OCI-LY7 (cell line): ENCODE measurements around the gene AHCTF1. TPM values are rescaled to one million over a fixed set of nuclear protein-coding genes. Genes with fewer than 3 reads are reported as not detected.

Source experiments
- BruUV-seq: library from RNA; stranded (reverse); fragments of 400-500 nt; replicated peaks from 2 replicates; lab custom pipeline; 2021; lab: Mats Ljungman, UMichigan
- CTCF ChIA-PET: fragments of 300-600 bp; sonication (Branson Sonifier 250); formaldehyde crosslinking; loops from one replicate; lab custom pipeline; 2022; ENCODE audit warnings: antibody characterized with exemption; ENCODE audit not compliant: unreplicated experiment; lab: Charles Lee
- POLR2A ChIA-PET: fragments of 300-600 bp; sonication (Branson Sonifier 250); formaldehyde crosslinking; loops from one replicate; lab custom pipeline; 2022; ENCODE audit warnings: antibody characterized with exemption; lab: Charles Lee
- DNase-seq: peaks from one replicate; pipeline ENCODE4 v3.0.0-alpha.2; 2015; ENCODE audit warnings: low spot score
- H2AFZ ChIP-seq: fragments of 200-600 bp; sonication (generic), shearing (Covaris generic); 2 replicates; pipeline ENCODE4 v1.6.1; 2014; ENCODE audit warnings: mild to moderate bottlenecking, antibody characterized with exemption, low read length, moderate library complexity
- H3K27ac ChIP-seq: fragments of 200-600 bp; sonication (generic); 2 replicates; pipeline ENCODE4 v1.5.1; 2014; ENCODE audit warnings: mixed run types, low read depth, mild to moderate bottlenecking, moderate library complexity, low read length, inconsistent platforms; ENCODE audit not compliant: poor library complexity, severe bottlenecking
- H3K36me3 ChIP-seq: fragments of 200-600 bp; sonication (generic); 2 replicates; pipeline ENCODE4 v1.6.1; 2014; ENCODE audit warnings: mild to moderate bottlenecking, antibody characterized with exemption, low read length, moderate library complexity, mixed read lengths; ENCODE audit not compliant: insufficient read depth
- H3K4me1 ChIP-seq: fragments of 200-600 bp; sonication (generic); 2 replicates; pipeline ENCODE4 v1.5.1; 2014; ENCODE audit warnings: mild to moderate bottlenecking, low read length; ENCODE audit not compliant: insufficient read depth, poor library complexity, severe bottlenecking
- H3K4me2 ChIP-seq: fragments of 200-600 bp; sonication (generic); 2 replicates; pipeline ENCODE4 v1.6.1; 2014; ENCODE audit warnings: mild to moderate bottlenecking, low read length
- H3K4me3 ChIP-seq: fragments of 200-600 bp; sonication (generic); 2 replicates; pipeline ENCODE4 v1.5.1; 2014; ENCODE audit warnings: mild to moderate bottlenecking, low read depth, low read length; ENCODE audit not compliant: poor library complexity, severe bottlenecking
- H3K79me2 ChIP-seq: fragments of 200-600 bp; sonication (generic); 2 replicates; pipeline ENCODE4 v1.6.1; 2016; ENCODE audit warnings: low read depth, mild to moderate bottlenecking, low read length, moderate library complexity, mixed read lengths; ENCODE audit not compliant: insufficient read depth
- H3K9me2 ChIP-seq: fragments of 200-600 bp; sonication (generic); 2 replicates; pipeline ENCODE4 v1.6.1; 2016; ENCODE audit warnings: mild to moderate bottlenecking, low read length, mixed read lengths; ENCODE audit not compliant: insufficient read depth
- H3K9me3 ChIP-seq: fragments of 200-600 bp; sonication (generic); 2 replicates; pipeline ENCODE4 v1.6.1; 2014; ENCODE audit warnings: mild to moderate bottlenecking, mixed run types, low read length, mixed read lengths
- H4K20me1 ChIP-seq: fragments of 200-600 bp; sonication (generic); 2 replicates; pipeline ENCODE4 v1.6.1; 2014; ENCODE audit warnings: mild to moderate bottlenecking, antibody characterized with exemption, low read length, moderate library complexity, mixed read lengths; ENCODE audit not compliant: insufficient read depth
- EZH2phosphoT487 ChIP-seq: fragments of 200-600 bp; sonication (generic); IDR thresholded peaks from 2 replicates; pipeline ENCODE4 v1.6.1; 2018; ENCODE audit warnings: low read depth, borderline replicate concordance, mild to moderate bottlenecking, mixed run types, antibody characterized with exemption, low read length, moderate library complexity, mixed read lengths
- intact Hi-C: fragments of 100-400 bp; cut with micrococcal nuclease; formaldehyde crosslinking; loops from one replicate; pipeline ENCODE4 v1.10.0; 2022; ENCODE audit not compliant: unreplicated experiment
- total RNA-seq, 2 experiments: library from RNA; depleted of rRNA in 1 of 2; stranded (reverse); fragments of >200 nt in 1 of 2; shearing (Covaris generic) in 1 of 2; gene quantifications; 2 replicates each; pipeline ENCODE4 v1.2.3, GENCODE V29; 2014 to 2022
- TF ChIP-seq, protein P1 (sequence below): fragments of 200-600 bp; sonication (generic); conservative IDR thresholded peaks from 2 replicates; pipeline ENCODE4 v1.5.1; 2014; ENCODE audit warnings: mild to moderate bottlenecking, antibody characterized with exemption, low read length, moderate library complexity, mixed read lengths

The AHCTF1 gene
- total RNA-seq, 2 experiments from 2014 or later, result 38.5 to 57.7 TPM

DNA sequence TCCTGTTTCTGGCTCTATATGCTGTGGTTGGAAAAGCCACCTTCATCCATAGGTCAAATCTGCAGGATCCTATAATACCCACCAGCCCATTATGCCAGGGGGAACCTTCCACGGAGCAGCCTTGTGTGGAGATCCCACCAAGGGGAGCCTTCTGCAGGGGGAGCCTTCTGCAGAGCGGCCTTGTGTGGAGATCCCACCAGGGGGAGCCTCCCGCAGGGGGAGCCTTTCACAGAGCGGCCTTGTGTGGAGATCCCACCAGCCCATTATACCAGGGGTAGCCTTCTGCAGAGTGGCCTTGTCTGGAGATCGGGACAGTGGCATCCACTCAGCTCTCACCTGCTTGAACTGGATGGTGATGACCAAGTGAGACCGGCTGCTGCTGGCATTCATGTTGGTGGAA lies 122.3 kb downstream of the AHCTF1 start:
- Histone ChIP-seq H3K27ac (no peak overlapping the region), H3K4me3 (no peak overlapping the region), H3K4me2 (no peak overlapping the region), H3K4me1 (no peaks in the 10 kb centered on the region), H3K9me2 (no peaks in the 10 kb centered on the region), H2AFZ (no peak overlapping the region), H4K20me1 (no peaks in the 10 kb centered on the region), H3K9me3 (no peaks in the 10 kb centered on the region), H3K79me2 (no peaks in the 10 kb centered on the region), H3K36me3 (no peaks in the 10 kb centered on the region)
- POLR2A ChIA-PET, result interaction anchor here (0.6 kb wide), 1 partner anchor 1905 kb away, joined by 6 read pairs; no protein-coding TSS in a partner anchor
- intact Hi-C loops, result no loop called here
- BruUV-seq, result no TSS peak
- DNase-seq, result no peak
- TF ChIP-seq, protein P1, sequence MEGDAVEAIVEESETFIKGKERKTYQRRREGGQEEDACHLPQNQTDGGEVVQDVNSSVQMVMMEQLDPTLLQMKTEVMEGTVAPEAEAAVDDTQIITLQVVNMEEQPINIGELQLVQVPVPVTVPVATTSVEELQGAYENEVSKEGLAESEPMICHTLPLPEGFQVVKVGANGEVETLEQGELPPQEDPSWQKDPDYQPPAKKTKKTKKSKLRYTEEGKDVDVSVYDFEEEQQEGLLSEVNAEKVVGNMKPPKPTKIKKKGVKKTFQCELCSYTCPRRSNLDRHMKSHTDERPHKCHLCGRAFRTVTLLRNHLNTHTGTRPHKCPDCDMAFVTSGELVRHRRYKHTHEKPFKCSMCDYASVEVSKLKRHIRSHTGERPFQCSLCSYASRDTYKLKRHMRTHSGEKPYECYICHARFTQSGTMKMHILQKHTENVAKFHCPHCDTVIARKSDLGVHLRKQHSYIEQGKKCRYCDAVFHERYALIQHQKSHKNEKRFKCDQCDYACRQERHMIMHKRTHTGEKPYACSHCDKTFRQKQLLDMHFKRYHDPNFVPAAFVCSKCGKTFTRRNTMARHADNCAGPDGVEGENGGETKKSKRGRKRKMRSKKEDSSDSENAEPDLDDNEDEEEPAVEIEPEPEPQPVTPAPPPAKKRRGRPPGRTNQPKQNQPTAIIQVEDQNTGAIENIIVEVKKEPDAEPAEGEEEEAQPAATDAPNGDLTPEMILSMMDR, result no peak; the same call in 1 of the 2 replicates
- no peak for TF ChIP-seq EZH2phosphoT487
- CTCF ChIA-PET, result no interaction called here

DNA sequence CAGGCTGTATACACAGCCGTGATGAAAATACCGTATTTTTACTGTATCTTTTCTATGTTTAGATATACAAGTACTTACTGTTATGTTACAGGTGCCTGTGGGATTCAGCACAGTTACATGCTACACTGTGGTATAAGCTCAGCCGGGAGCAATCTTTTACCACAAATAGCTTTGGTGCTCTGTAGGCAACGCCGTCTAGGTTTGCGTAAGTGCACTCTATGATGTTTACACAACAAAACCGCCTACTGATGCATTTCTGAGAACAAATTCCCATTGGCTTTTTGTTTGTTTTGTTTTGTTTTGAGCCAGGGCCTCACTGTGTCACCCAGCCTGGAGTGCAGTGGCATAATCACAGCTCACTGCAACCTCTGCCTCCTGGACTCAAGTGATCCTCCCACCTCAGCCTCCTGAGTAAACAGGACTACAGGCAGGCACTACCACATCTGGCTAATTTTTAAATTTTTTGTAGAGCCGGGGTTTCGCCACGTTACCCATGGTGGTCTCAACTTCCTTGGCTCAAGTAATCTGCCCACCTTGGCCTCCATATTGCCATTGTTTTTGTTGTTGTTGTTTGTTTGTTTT lies 126.5 kb downstream of the AHCTF1 start:
- no peak overlapping the region for H2AFZ ChIP-seq
- ChIA-PET POLR2A (no interaction called here), CTCF (no interaction called here)
- H3K9me3 ChIP-seq, result no peaks in the 10 kb centered on the region
- no peaks in the 10 kb centered on the region for H3K36me3 ChIP-seq
- intact Hi-C loops, result no loop called here
- TF ChIP-seq, protein P1, result no peak
- no peak for TF ChIP-seq EZH2phosphoT487
- no peak overlapping the region for H3K4me3 ChIP-seq
- no peak overlapping the region for H3K4me2 ChIP-seq
- H3K27ac ChIP-seq, result no peak overlapping the region
- no peak for DNase-seq
- no TSS peak for BruUV-seq
- H3K4me1 ChIP-seq, result no peaks in the 10 kb centered on the region
- H3K79me2 ChIP-seq, result no peaks in the 10 kb centered on the region
- H4K20me1 ChIP-seq, result no peaks in the 10 kb centered on the region
- H3K9me2 ChIP-seq, result no peaks in the 10 kb centered on the region

- TF ChIP-seq, protein P1, result no peak
- no peak for TF ChIP-seq EZH2phosphoT487
- H3K79me2 ChIP-seq, result no peaks in the 10 kb centered on the region
- H3K4me3 ChIP-seq, result no peak overlapping the region
- no TSS peak for BruUV-seq
- ChIA-PET POLR2A (interaction anchor here (0.6 kb wide), 1 partner anchor 160 kb away, joined by 4 read pairs; no protein-coding TSS in a partner anchor), CTCF (no interaction called here)
- H4K20me1 ChIP-seq, result no peaks in the 10 kb centered on the region
- DNase-seq, result no peak
- no peaks in the 10 kb centered on the region for H3K36me3 ChIP-seq
- no peaks in the 10 kb centered on the region for H3K4me1 ChIP-seq
- H2AFZ ChIP-seq, result no peak overlapping the region
- no peaks in the 10 kb centered on the region for H3K9me3 ChIP-seq
- no peak overlapping the region for H3K27ac ChIP-seq
- intact Hi-C loops, result no loop called here
- H3K9me2 ChIP-seq, result no peaks in the 10 kb centered on the region
- no peak overlapping the region for H3K4me2 ChIP-seq
Measured at GRCh38 chr1:246803883-246804282, 127.9 kb downstream of the AHCTF1 start.
